ENCODE data around the gene ELAPOR2.
"Not testable (repeated sequence)": the region's sequence is repeated elsewhere in the genome, so short reads cannot be mapped to it uniquely, and the experiment has no call there.

Gene ELAPOR2

GRCh38 chr7:87044713-87045112, 14.7 kb downstream of the ELAPOR2 start:
- not testable (repeated sequence) for DNase-seq

GRCh38 chr7:87041586-87041985, 17.9 kb downstream of the ELAPOR2 start:
- DNase-seq, result not testable (repeated sequence)

GRCh38 chr7:87039691-87040299, 19.7 kb downstream of the ELAPOR2 start:
- DNase-seq, result not testable (repeated sequence)

GRCh38 chr7:87038993-87039690, 20.3 kb downstream of the ELAPOR2 start:
- no peak for DNase-seq

- DNase-seq, result no peak
Measured at GRCh38 chr7:87036985-87037384, 22.5 kb downstream of the ELAPOR2 start.

- DNase-seq, result no peak
Measured at GRCh38 chr7:87032604-87033339, 26.7 kb downstream of the ELAPOR2 start.

- DNase-seq, result no peak
Measured at GRCh38 chr7:87029078-87029477, 30.4 kb downstream of the ELAPOR2 start.

- no peak for DNase-seq
Measured at GRCh38 chr7:87028636-87029035, 30.8 kb downstream of the ELAPOR2 start.

- DNase-seq, result no peak
Measured at GRCh38 chr7:87027900-87028299, 31.6 kb downstream of the ELAPOR2 start.

GRCh38 chr7:87021285-87021684, 38.2 kb downstream of the ELAPOR2 start:
- no peak for DNase-seq

- DNase-seq, result no peak
Measured at GRCh38 chr7:87016606-87017005, 42.8 kb downstream of the ELAPOR2 start.

GRCh38 chr7:87013840-87014190, 45.6 kb downstream of the ELAPOR2 start:
- no peak for DNase-seq

GRCh38 chr7:87013136-87013839, 46.2 kb downstream of the ELAPOR2 start:
- no peak for DNase-seq

All from DMS79 treated with DMSO at 0.1 percent for 48 hours (cell line).